Mesenteric fat pad (tissue), 1 donor: Measurements from ENCODE around the gene KCNJ15. TPM values are rescaled to one million over a fixed set of nuclear protein-coding genes. Genes with fewer than 3 reads are reported as not detected.

Experiments
- DNase-seq: peaks from one replicate; pipeline ENCODE4 v3.0.0-alpha.2; 2020; ENCODE audit warnings: low spot score
- total RNA-seq: library from RNA; stranded (reverse); fragmentation: NEBNext Ultra II Directional; extraction: Animal tissue kit (Norgen Biotek cat#: 25700); gene quantifications from one replicate; pipeline ENCODE4 v1.2.1, GENCODE V29; 2021
- donor health status: DM: yes; HTN: yes; CAD: no.

KCNJ15 gene
- total RNA-seq, 1 donor from 2014 or later: 7.6 TPM

DNA sequence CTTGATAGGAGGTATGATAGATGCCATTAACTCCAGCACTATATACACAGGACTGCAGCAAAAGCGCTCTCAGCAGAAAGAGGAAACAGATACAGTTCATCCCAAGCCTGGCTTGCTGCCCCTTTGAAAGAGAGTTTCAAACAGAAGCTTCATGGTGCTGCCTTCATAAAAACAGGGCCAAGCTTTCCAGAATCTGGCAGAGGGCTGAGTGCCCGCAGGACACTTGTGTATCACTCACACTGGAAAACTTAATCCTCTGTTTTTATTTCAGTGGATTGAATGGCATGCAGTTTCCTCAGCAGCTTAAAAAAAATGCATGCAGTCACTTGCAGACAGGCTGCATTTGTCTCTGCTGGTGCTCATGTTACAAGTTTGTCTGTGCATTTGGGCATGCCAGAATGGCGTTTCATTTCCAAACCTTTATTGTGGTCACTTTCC is 40.4 kb downstream of the KCNJ15 start:
- DNase-seq: no peak

- no peak for DNase-seq
Observed at GRCh38 chr21:38297871-38298270, 41.1 kb downstream of the KCNJ15 start.

DNA sequence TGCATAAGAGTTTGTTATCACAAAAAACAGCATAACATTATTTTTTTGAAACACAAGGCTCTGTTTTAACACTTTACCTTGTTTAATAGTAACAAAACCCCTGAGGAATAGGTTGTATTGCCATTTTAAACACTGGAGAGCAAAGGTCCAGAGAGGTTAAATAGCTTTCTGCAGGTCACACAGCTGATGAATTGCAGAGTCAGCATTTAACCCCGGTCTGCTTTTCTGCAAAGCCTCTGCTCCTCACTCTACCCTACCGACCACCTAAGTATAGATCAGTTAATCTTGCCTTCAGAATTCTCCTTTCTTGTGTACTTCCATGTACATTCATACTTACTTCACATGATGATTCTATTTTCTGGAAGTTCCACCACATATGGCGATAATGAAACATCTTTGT is 42.0 kb downstream of the KCNJ15 start:
- DNase-seq: no peak

DNA sequence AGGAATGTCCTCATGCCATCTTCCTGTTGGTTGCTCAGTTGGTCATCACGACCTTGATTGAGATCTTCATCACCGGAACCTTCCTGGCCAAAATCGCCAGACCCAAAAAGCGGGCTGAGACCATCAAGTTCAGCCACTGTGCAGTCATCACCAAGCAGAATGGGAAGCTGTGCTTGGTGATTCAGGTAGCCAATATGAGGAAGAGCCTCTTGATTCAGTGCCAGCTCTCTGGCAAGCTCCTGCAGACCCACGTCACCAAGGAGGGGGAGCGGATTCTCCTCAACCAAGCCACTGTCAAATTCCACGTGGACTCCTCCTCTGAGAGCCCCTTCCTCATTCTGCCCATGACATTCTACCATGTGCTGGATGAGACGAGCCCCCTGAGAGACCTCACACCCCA is 42.9 kb downstream of the KCNJ15 start:
- no peak for DNase-seq

- DNase-seq: no peak
Observed at GRCh38 chr21:38300141-38300578, 43.4 kb downstream of the KCNJ15 start.

GRCh38 chr21:38301321-38302214 is 44.8 kb downstream of the KCNJ15 start:
- no peak for DNase-seq

DNA sequence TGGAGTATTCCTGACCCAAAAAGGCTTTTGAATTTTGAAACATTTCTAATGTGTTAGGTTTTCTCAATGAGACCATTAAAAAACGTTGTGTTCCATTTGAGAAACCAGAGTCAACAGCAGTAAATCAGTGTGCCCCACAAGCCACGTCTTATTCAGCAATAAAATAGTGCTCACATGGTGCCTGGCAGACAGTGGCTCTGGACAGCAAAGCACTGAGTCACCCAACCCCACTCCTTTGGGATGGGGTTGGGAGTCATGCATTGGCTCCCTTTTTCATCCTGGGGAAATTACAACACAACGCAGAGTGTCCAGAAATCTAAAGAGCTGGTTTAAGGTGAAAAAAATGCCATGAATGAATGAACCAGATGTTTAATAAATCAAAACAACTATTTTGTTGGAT is 46.5 kb downstream of the KCNJ15 start:
- DNase-seq: no peak

GRCh38 chr21:38306433-38307141 is 49.8 kb downstream of the KCNJ15 start:
- DNase-seq: no peak

DNA sequence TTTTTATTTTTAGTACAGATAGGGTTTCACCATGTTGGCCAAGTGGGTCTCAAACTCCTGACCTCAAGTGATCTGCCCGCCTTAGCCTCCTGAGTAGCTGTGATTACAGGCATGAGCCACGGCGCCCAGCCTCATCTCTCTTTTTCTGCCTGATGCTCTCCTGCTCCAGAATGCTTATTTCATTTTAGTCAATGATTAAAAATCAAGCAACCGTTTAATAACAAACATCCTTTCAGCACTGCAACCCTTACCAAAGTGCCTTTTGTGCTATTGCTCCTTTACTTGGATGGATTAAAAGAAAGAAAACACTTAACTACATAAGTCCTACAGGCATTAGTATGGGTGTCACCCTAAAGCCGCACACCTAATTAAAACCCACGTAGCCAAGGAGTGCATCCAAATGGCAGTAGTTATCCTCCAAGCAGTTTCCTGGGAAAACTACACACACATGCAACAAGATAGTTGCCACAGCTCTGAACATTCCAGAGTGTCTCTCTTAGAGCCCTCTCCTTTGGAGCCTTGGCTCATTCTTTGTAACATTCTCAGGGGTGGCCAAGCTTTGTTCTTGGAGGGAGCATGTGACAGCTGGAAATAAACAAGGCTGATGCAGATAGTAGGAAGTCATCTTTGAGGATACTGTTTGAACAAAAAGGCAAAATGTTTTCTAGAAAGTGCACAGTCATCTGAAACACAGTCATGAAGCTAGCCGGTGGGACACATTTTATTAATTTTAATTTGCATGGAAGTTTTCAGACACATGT is 51.2 kb downstream of the KCNJ15 start:
- no peak for DNase-seq

DNA sequence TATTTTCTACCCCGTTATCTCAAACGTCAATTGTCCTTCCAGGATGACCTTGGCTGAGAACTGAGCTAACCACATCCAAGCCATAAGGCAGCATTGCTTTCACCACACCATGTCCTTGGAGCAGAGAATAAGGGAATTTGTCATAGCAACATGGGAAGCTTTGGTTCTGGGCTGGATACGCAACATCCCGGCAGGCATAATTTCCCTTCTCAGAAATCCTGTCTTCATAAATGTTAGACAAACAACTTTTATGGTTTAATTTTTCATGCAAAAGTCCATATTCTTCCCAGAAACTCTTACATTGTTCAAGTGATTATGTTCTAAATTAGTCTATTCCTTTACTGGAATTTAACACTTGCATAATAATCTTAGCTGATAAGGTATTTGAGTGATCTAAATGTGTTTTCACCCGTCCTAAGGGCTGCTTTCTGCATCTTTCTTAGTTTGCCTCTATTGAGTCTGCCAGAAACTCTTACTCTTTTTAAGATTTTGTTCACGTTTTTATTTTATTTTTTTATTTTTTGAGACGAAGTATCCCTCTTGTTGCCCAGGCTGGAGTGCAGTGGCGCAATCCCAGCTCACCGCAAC is 51.8 kb downstream of the KCNJ15 start:
- DNase-seq: no peak

- DNase-seq: no peak
Observed at GRCh38 chr21:38310646-38311485, 54.1 kb downstream of the KCNJ15 start.

- DNase-seq: no peak
Observed at GRCh38 chr21:38311765-38312164, 55.0 kb downstream of the KCNJ15 start.

DNA sequence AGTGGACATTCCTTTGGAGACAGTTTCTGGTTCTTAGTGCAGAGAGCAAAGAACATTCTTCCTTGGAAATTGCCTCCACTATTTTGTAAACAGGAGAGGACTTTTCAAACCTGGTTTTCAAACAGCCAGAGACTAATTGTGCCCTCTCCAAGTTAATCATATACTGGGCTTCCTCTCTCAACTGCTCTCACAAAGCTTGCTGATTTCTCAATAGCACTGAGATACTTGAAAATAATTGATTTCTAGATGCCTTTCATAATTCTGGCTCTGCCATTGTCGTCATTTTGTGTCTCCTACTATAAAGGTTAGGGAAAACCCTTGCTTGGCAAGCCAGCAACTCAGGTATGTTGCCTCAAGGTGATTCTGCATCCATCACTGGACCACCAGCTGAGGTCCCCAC is 56.0 kb downstream of the KCNJ15 start:
- no peak for DNase-seq

DNA sequence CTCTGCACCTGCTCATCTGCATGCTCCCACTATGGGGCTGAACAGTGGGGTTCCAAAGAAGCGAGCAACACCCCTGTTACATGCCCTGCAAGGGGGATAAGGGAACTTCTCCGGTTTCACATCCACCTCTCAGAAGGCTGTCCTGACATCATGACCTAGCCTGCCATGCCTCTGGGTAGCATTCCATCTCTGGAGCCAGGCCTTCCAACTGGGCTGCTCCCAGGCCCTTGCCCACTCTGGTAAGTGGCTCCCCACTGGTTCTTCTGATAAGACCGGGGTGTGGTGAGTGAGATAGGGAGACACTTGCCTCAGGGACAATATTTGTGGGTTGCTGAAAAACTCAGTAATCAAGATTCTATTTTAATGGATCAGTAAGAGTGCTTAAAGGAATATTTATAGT is 57.8 kb downstream of the KCNJ15 start:
- DNase-seq: no peak

- DNase-seq: no peak
Observed at GRCh38 chr21:38315122-38315521, 58.3 kb downstream of the KCNJ15 start.

DNA sequence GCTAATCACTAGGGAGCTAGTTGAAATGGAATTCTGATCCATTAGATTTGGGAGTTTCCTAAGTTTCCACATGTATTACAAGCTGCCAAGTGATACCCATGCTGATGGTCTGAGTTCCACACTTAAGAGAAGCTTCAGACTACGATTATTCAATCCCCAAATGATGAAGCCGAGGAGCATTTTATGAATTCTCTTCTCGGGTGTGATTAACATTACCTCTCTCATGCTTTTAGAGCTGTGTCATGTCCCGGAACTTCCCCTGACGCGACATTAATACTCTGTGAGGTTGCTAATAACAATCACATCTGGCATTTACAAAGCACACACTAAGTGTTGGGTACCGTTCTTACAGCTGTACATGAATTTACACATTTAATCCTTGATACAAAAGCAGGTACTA is 63.0 kb downstream of the KCNJ15 start:
- DNase-seq: no peak

DNA sequence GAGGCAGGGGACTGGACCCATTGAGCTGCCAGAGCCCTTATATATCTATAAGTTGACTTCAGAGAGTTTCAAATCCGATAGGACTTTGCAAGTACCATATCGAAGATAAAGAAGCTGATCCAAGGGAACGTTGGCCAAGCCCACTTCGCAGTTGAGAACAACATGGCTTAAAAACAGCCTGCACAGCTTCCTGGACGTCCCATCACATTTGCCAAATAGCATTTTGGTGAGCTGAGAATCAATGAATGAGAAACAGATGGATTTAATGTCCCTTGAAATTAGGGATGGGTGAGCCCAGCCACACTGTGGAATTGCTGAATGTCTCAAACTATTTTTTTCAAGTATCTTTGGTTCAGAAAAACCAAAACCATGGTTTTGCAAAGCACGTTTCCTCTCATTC is 64.8 kb downstream of the KCNJ15 start:
- no peak for DNase-seq

DNA sequence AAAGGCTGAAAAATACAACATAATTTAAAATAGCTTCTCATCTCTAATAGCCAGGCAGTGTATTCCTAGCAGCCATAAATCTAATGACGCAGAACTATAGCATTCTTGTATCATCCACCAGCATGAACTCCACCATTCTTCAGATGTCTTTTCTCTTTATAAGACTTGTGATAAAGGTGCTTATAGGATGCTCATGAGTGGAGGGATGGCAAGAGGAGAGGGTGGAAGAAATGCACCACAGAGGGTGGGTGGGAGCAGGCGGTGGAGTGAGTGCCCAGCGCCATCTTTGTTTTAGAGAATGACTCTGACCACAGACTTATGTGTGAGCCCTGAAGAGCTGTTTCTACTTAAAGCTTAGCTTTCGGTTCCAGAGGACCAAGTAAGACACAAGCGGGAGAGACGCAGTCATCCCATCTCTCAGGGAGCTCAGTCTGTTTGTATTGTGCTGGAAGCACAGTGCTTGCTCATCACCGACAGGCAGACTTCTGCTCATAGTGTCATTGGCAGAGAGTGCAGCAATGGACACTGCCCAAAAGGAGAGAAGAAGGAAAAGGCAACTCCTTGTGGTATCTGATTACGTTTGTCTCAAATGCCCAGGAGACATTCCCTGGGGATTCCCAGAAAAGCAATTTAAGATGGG is 65.6 kb downstream of the KCNJ15 start:
- DNase-seq: no peak

- peak; percentile 5 for DNase-seq
Observed at GRCh38 chr21:38323721-38324531, 67.1 kb downstream of the KCNJ15 start.
